ENCODE data around the gene TRAK2.

- TF ChIP-seq CTCF (IDR thresholded peaks at IDR 0.05) (no peak), ZFX (IDR thresholded peaks at IDR 0.05; ENCODE audit: borderline replicate concordance) (no peak)
Measured at GRCh38 chr2:201396595-201396994, 54.7 kb downstream of the TRAK2 start.

Data from 22Rv1 (cell line).